Suppressor macrophage (primary cell): Measurements from ENCODE around the gene KRTAP6-3.

Source experiments
- DNase-seq, 4 experiments: peaks; one replicate each; pipeline ENCODE4 v3.0.0-alpha.2; 2020 to 2022
- total RNA-seq, 17 experiments: gene quantifications; one replicate each; lab custom pipeline; 2026; ENCODE audit warnings: mixed read lengths in 6 of 17, inconsistent platforms in 3 of 17; lab: John Stamatoyannopoulos, UW

Gene KRTAP6-3
- 0 to 0.55 (median 0) reads per million in 17 experiments for total RNA-seq

GRCh38 chr21:30592140-30592539 lies at the start of gene KRTAP6-3:
Gene KRTAP6-3, plus strand, starts transcription at chr21:30592440. Its CDS starts 6 bp downstream, at chr21:30592446.
- no peak for DNase-seq

- DNase-seq, result no peak
Observed at GRCh38 chr21:30552782-30553181, 39.5 kb upstream of the KRTAP6-3 start.

GRCh38 chr21:30555095-30555494 lies 37.1 kb upstream of the KRTAP6-3 start:
- no peak for DNase-seq

GRCh38 chr21:30561264-30561895 lies 30.9 kb upstream of the KRTAP6-3 start, which contains the start of gene KRTAP19-7:
Gene KRTAP19-7, minus strand, starts transcription at chr21:30561314. Its CDS starts 25 bp downstream, at chr21:30561289.
- DNase-seq, result no peak

GRCh38 chr21:30561957-30562356 lies 30.3 kb upstream of the KRTAP6-3 start:
- no peak for DNase-seq

GRCh38 chr21:30563072-30563471 lies 29.2 kb upstream of the KRTAP6-3 start:
- DNase-seq, result no peak

- no peak for DNase-seq
Observed at GRCh38 chr21:30563630-30564029, 28.6 kb upstream of the KRTAP6-3 start.

- no peak for DNase-seq
Observed at GRCh38 chr21:30567617-30568016, 24.6 kb upstream of the KRTAP6-3 start.

GRCh38 chr21:30577766-30578165 lies 14.5 kb upstream of the KRTAP6-3 start:
- DNase-seq, result no peak

- no peak for DNase-seq
Observed at GRCh38 chr21:30579346-30579745, 12.9 kb upstream of the KRTAP6-3 start.

GRCh38 chr21:30580132-30580531 lies 12.1 kb upstream of the KRTAP6-3 start:
- DNase-seq, result no peak

- no peak for DNase-seq
Observed at GRCh38 chr21:30582870-30583269, 9.4 kb upstream of the KRTAP6-3 start.

GRCh38 chr21:30590297-30590696 lies 1.9 kb upstream of the KRTAP6-3 start, which contains the start of gene KRTAP22-2:
Gene KRTAP22-2, minus strand, starts transcription at chr21:30590397.
- DNase-seq, result no peak

- no peak for DNase-seq
Observed at GRCh38 chr21:30598802-30599201, 6.6 kb downstream of the KRTAP6-3 start, which contains the start of gene KRTAP6-2. Gene KRTAP6-2, minus strand, starts transcription at chr21:30598902. Its CDS starts 28 bp downstream, at chr21:30598874.

GRCh38 chr21:30600787-30601186 lies 8.5 kb downstream of the KRTAP6-3 start, which contains the start of gene KRTAP22-1:
Gene KRTAP22-1, plus strand, starts transcription at chr21:30601087.
- no peak for DNase-seq

GRCh38 chr21:30605968-30606367 lies 13.7 kb downstream of the KRTAP6-3 start:
- no peak for DNase-seq

- no peak for DNase-seq
Observed at GRCh38 chr21:30612132-30612531, 19.9 kb downstream of the KRTAP6-3 start.

- no peak for DNase-seq
Observed at GRCh38 chr21:30613836-30614235, 21.6 kb downstream of the KRTAP6-3 start, which contains the start of gene KRTAP6-1. Gene KRTAP6-1, minus strand, starts transcription at chr21:30613930. Its CDS starts 26 bp downstream, at chr21:30613904.

GRCh38 chr21:30615199-30615598 lies 23.0 kb downstream of the KRTAP6-3 start:
- no peak for DNase-seq

- DNase-seq, result no peak
Observed at GRCh38 chr21:30616125-30616524, 23.9 kb downstream of the KRTAP6-3 start, which contains the start of gene KRTAP20-1. Gene KRTAP20-1, plus strand, starts transcription at chr21:30616425. Its CDS starts 30 bp downstream, at chr21:30616455.

- no peak for DNase-seq
Observed at GRCh38 chr21:30620080-30620479, 27.8 kb downstream of the KRTAP6-3 start.

- DNase-seq, result no peak
Observed at GRCh38 chr21:30620522-30620921, 28.3 kb downstream of the KRTAP6-3 start, which contains the start of gene KRTAP20-4. Gene KRTAP20-4, plus strand, starts transcription at chr21:30620627.

- no peak for DNase-seq
Observed at GRCh38 chr21:30623362-30623761, 31.1 kb downstream of the KRTAP6-3 start.
